OCI-M2 (cell line): Measurements from ENCODE around the gene SPAG5.
A peak's percentile ranks its signal among the peaks of the same experiment; 100 is the strongest.
"Not testable (repeated sequence)": the region's sequence is repeated elsewhere in the genome, so short reads cannot be mapped to it uniquely, and the experiment has no call there.

Experiments used
- DNase-seq: peaks from one replicate; lab custom pipeline; 2025; ENCODE audit not compliant: unreplicated experiment; lab: John Stamatoyannopoulos, UW

Gene SPAG5

GRCh38 chr17:28612936-28613872 lies 14.4 kb upstream of the SPAG5 start:
- DNase-seq = no peak

- no peak for DNase-seq
These were observed 13.7 kb upstream of the SPAG5 start for GRCh38 chr17:28612531-28612930.

GRCh38 chr17:28610376-28610775 lies 11.6 kb upstream of the SPAG5 start:
- DNase-seq = no peak

- DNase-seq = not testable (repeated sequence)
These were observed 5.2 kb upstream of the SPAG5 start for GRCh38 chr17:28604031-28604430.

- peak; percentile 38 for DNase-seq
These were observed 723 bp upstream of the SPAG5 start for GRCh38 chr17:28599311-28600184.

- no peak for DNase-seq
These were observed 436 bp downstream of the SPAG5 start for GRCh38 chr17:28598389-28598788.

GRCh38 chr17:28597606-28598383 lies 1.0 kb downstream of the SPAG5 start:
- DNase-seq = no peak

GRCh38 chr17:28592260-28592659 lies 6.6 kb downstream of the SPAG5 start:
- DNase-seq = no peak

GRCh38 chr17:28585851-28586250 lies 13.0 kb downstream of the SPAG5 start:
- no peak for DNase-seq

- no peak for DNase-seq
These were observed 14.4 kb downstream of the SPAG5 start for GRCh38 chr17:28584434-28584833.

- DNase-seq = no peak
These were observed 16.3 kb downstream of the SPAG5 start for GRCh38 chr17:28582513-28582912.

- no peak for DNase-seq
These were observed 17.9 kb downstream of the SPAG5 start for GRCh38 chr17:28580959-28581358.

GRCh38 chr17:28579526-28579925 lies 19.3 kb downstream of the SPAG5 start:
- DNase-seq = no peak

GRCh38 chr17:28578246-28579195 lies 20.3 kb downstream of the SPAG5 start:
- no peak for DNase-seq

GRCh38 chr17:28577466-28577824 lies 21.4 kb downstream of the SPAG5 start:
- DNase-seq = no peak

- DNase-seq = no peak
These were observed 21.9 kb downstream of the SPAG5 start, which contains the start of gene ALDOC for GRCh38 chr17:28576758-28577465. ALDOC (minus strand) TSS chr17:28576895; CDS start chr17:28575532, 1,363 bp downstream.

GRCh38 chr17:28576016-28576415 lies 22.8 kb downstream of the SPAG5 start:
- DNase-seq = not testable (repeated sequence)

GRCh38 chr17:28575126-28575795 lies 23.6 kb downstream of the SPAG5 start:
- no peak for DNase-seq

GRCh38 chr17:28574526-28574925 lies 24.3 kb downstream of the SPAG5 start:
- no peak for DNase-seq
